Fibroblast of the aortic adventitia (primary cell): ENCODE data around the gene HOXC5. TPM values are rescaled to one million over a fixed set of nuclear protein-coding genes. Genes with fewer than 3 reads are reported as not detected.

ENCODE experiments used
- DNase-seq: peaks from one replicate; pipeline ENCODE4 v3.0.0-alpha.2; 2010; ENCODE audit warnings: low read depth
- H3K4me3 ChIP-seq: 2 replicates; pipeline ENCODE4 v1.5.1; 2011; ENCODE audit warnings: low read depth, mild to moderate bottlenecking, control low read depth, low read length, moderate library complexity
- total RNA-seq: library from RNA; depleted of rRNA; stranded (reverse); fragments of >200 nt; gene quantifications from 2 replicates; pipeline ENCODE4 v1.2.3, GENCODE V29; 2012; ENCODE audit warnings: low replicate concordance
- TF ChIP-seq, protein P1 (sequence below): IDR thresholded peaks from 2 replicates; pipeline ENCODE4 v1.5.1; 2011; ENCODE audit warnings: mild to moderate bottlenecking, low read length, control low read depth, inconsistent platforms; ENCODE audit not compliant: insufficient read depth

Gene HOXC5
- total RNA-seq, 1 donor, result 0.18 TPM

DNA sequence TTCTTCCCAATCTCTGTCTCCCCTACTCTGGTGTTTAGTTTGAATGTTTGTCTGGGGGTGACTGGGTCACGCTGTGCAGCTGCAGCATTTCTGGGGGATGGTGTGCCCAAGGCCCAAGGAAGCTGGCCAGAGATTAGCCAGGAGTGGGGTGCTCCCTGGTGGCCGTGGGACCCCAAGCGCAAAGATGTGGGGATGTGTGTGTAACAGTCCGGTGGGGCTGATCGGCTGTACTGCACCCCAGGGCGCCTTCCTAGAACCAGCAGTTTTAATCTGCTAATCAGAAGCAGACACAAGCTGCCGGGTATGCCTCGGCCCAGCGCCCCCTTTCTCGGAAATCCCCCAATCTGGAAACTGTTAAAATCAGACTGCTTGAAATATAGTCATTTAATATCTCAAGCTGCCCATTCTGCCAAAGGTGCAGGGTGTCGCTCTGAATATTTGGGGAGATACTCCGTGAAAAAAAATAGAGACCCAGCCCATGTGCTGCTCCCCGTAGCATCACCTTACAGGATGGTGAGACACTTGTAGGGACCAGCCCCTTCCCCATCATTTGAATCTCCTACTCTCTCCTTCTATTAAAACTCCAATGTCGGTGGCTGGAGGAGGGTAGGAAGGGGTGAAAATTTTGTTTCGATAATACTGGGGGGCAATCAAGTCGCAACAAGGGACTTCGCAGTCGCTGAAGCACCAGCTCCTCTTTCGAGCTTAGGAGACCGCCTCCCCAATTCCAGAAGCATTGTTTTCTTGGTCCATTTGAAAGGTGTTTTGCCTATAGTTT lies 28.6 kb upstream of the HOXC5 start:
- TF ChIP-seq, protein P1, sequence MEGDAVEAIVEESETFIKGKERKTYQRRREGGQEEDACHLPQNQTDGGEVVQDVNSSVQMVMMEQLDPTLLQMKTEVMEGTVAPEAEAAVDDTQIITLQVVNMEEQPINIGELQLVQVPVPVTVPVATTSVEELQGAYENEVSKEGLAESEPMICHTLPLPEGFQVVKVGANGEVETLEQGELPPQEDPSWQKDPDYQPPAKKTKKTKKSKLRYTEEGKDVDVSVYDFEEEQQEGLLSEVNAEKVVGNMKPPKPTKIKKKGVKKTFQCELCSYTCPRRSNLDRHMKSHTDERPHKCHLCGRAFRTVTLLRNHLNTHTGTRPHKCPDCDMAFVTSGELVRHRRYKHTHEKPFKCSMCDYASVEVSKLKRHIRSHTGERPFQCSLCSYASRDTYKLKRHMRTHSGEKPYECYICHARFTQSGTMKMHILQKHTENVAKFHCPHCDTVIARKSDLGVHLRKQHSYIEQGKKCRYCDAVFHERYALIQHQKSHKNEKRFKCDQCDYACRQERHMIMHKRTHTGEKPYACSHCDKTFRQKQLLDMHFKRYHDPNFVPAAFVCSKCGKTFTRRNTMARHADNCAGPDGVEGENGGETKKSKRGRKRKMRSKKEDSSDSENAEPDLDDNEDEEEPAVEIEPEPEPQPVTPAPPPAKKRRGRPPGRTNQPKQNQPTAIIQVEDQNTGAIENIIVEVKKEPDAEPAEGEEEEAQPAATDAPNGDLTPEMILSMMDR, result no peak
- H3K4me3 ChIP-seq, result no peak overlapping the region
- DNase-seq, result no peak

DNA sequence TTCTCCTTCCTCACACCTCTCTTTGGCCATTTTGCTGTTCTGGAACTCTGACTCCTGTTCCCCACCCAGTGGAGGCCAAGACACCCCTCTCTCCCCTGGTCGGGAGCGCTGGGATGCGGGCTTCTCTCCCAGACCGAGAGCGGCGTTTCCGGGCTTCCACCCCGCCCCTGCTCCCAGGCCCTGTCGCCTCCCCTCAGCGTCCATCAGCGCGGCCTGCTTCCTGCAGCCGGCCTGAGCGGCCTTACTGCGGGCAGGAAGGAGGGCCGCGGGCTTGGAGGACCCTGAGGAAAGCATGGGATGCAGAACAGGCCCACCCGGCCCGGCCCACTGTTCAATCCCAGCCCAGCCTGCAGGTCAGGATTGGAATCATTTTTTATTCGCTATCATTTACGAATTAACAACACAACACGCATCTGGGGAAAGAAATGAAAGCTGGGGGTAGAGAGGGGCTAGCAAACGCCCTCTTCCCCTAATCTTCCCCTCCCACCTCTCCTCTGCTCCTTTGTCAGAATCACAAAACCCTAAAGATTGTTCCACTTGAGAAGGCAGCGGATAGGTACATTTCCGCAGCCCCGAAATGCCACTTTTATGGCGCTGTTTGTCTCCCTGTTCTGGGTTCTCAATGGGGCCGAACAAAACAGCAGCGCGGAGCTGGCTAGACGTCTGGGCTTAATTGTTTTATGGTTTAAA lies 27.9 kb upstream of the HOXC5 start:
- DNase-seq, result peak; percentile 19
- TF ChIP-seq, protein P1, result no peak
- peak overlapping the region; percentile 28 for H3K4me3 ChIP-seq

DNA sequence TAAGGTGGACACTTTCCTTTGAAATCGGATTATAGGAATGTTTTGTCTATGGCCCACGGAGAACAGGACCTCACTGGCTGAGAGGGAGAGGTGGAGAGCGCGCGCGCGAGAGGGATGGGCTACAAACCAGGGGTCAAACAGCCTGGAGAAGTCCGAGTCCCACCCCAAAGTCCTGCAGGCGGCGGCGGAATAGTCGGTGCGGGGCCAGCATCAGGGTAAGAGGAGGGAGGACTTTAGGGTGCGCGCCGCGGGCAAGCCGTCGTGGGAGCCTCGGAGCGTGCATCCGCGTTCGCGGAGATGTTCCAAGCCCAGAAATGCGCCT lies 27.4 kb upstream of the HOXC5 start:
- peak overlapping the region; percentile 13 for H3K4me3 ChIP-seq
- TF ChIP-seq, protein P1, result no peak
- DNase-seq, result no peak

DNA sequence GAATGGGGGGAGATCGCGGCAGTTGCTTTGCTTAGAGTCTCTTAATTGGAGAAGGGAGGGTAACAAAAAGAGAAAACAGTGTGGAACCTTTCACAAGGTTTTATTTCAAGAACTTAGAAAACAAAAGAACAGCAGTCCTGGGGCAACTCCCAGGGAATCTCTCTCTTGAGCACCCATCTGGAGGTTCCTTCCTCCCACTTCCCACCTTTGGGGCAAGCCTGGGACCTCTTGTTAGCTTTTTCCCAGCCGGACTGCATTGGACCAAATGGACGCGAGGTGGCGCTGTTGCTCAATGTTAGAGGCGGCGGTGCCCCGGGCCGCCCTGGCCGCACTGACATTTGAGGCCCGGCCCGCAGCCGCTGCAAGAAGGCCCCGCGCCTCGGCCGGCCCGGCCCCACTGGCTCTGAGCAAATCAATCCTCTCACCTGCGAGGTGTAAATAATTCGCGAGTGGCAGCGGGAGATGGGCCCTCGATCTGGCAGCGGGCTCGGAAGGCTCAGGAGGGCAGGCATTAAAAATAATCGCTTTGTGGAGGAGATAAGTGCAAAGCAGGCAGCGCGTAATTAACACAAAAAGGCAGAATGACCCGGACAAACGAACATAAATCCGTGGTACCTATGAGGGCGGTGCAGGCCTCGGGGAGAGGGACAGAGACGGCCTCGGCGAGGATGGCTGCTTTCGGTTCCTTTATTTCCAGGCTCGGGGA lies 26.8 kb upstream of the HOXC5 start:
- TF ChIP-seq, protein P1, result peak; percentile 82
- DNase-seq, result peak; percentile 79
- H3K4me3 ChIP-seq, result no peak overlapping the region

DNA sequence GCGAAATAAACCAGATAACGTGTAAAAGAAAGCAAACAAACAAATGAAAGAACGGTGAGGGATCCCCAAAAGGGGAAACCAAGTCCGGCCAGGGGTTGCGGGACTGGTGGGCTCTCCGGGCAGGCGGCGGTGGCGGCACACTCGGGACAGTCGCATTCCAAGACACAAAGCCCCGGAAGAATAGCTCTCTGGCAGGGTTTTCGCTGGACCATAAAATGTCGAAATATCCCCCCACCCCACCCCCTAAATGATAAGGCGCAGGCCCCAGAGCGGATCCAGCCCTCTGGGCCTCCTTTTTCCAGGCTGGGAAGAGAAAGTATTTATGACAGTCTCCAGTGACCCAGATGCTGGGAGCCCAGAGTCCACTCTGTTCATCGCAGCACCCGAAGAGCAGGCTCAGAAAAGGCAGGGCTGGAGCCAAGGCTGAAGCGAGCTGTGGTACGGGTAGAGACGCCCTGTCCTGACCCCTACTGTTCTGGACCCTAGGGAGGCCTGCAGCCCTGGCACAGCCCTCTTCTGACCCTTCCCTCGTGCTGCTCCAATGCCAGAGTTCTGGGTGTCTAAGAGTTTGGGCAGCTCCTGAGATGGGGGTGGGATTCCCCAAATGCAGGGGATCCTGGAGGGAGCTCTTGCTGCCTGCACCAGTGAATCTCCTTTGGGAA lies 26.2 kb upstream of the HOXC5 start:
- TF ChIP-seq, protein P1, result no peak
- H3K4me3 ChIP-seq, result no peak overlapping the region
- no peak for DNase-seq

DNA sequence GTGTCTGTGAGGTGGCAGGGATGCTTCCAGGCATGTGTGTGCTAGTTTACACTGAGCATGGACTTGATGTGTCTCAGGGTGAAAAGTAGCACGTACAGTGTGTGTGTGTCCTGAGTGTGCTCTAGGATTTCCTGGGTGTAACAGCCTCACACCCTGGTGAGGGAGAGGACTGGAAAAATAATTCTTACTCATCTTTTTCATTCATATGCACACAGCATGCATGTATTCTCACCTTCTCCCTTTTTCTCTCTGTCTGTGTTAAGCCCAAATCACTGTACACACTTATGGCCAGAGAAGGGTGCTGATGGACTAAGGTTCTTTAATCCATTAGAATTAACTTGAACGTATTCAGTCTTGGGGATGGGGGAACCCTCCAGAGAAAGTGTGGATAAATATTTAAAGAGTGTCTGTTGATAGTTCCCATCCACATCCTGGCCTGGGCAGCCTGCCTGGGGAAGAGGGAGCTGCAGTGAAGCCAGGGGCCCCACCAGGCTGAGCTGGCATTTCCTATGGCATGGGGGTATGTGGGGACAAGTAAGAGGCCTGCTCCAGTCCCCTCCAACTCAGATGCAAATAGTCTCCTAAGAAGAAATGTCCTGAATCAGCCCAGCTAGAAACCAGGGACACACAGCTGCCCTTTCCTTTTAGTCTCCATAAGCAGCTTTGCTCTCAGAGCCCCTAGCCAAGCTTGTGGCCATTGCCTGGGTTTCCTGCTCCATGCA lies 25.2 kb upstream of the HOXC5 start:
- DNase-seq, result no peak
- no peak overlapping the region for H3K4me3 ChIP-seq
- TF ChIP-seq, protein P1, result no peak
